ENCODE results near the gene SEMA4D. TPM values are rescaled to one million over a fixed set of nuclear protein-coding genes. Genes with fewer than 3 reads are reported as not detected.

The SEMA4D gene
- total and polyA plus RNA-seq, 2 of the 13 experiments (the other 11 are each of a cell fraction or from before 2014, with no cell fraction given): 0.13 to 0.16 TPM

GRCh38 chr9:89318123-89319014 is 179.5 kb downstream of the SEMA4D start, which contains the start of gene SECISBP2 (continued):
- TF ChIP-seq PBX2 (CRISPR knock-in tag; IDR thresholded peaks at IDR 0.05): no peak
- TF ChIP-seq ZKSCAN8 (CRISPR knock-in tag; IDR thresholded peaks at IDR 0.05; ENCODE audit: borderline replicate concordance): peak; percentile 41; the same call in 1 of the 2 replicates
- peak; percentile 100 for TF ChIP-seq MYC (CRISPR knock-in tag; IDR thresholded peaks at IDR 0.05; ENCODE audit: borderline replicate concordance)
- TF ChIP-seq ZNF18 (CRISPR knock-in tag; IDR thresholded peaks at IDR 0.05; ENCODE audit: insufficient replicate concordance): peak; percentile 89
- no peak for TF ChIP-seq ZNF510 (CRISPR knock-in tag; IDR thresholded peaks at IDR 0.05; ENCODE audit: low read depth)
- TF ChIP-seq ATF3 (CRISPR knock-in tag; IDR thresholded peaks at IDR 0.05): peak; percentile 60; the same call in 1 of the 2 replicates
- TF ChIP-seq CBX1 (IDR thresholded peaks at IDR 0.05; ENCODE audit: low read depth): no peak
- TF ChIP-seq SNAPC4 (CRISPR knock-in tag; IDR thresholded peaks at IDR 0.05): 0 out of 2 replicates have a peak, but pooled peaks have one; percentile 45
- peak; percentile 98 for TF ChIP-seq GATAD1 (CRISPR knock-in tag; IDR thresholded peaks at IDR 0.05)
- peak; percentile 88 for TF ChIP-seq ZBTB3 (CRISPR knock-in tag; IDR thresholded peaks at IDR 0.05; ENCODE audit: borderline replicate concordance, low read depth)
- TF ChIP-seq MAFG (CRISPR knock-in tag; IDR thresholded peaks at IDR 0.05): no peak
- TF ChIP-seq HDAC2 (CRISPR knock-in tag; IDR thresholded peaks at IDR 0.05): peak; percentile 91
- TF ChIP-seq ZNF768 (CRISPR knock-in tag; IDR thresholded peaks at IDR 0.05): peak; percentile 82; the same call in 1 of the 2 replicates
- TF ChIP-seq LBX2 (CRISPR knock-in tag; IDR thresholded peaks at IDR 0.05; ENCODE audit: borderline replicate concordance): no peak
- no peak for TF ChIP-seq IKZF1 (IDR thresholded peaks at IDR 0.05)
- TF ChIP-seq NFKB2 (CRISPR knock-in tag; IDR thresholded peaks at IDR 0.05; ENCODE audit: borderline replicate concordance): peak; percentile 97; the same call in 1 of the 2 replicates
- TF ChIP-seq ZNF720 (CRISPR knock-in tag; IDR thresholded peaks at IDR 0.05): no peak
- TF ChIP-seq PRPF4 (IDR thresholded peaks at IDR 0.05; ENCODE audit: low read depth, low read length, poor library complexity, severe bottlenecking): no peak
- TF ChIP-seq CAMTA2 (CRISPR knock-in tag; IDR thresholded peaks at IDR 0.05; ENCODE audit: borderline replicate concordance): no peak
- peak; percentile 52; the same call in 1 of the 2 replicates for TF ChIP-seq ZNF790 (CRISPR knock-in tag; IDR thresholded peaks at IDR 0.05; ENCODE audit: borderline replicate concordance)
